ENCODE data around the gene CLCNKA. TPM values are rescaled to one million over a fixed set of nuclear protein-coding genes. Genes with fewer than 3 reads are reported as not detected.

CLCNKA gene
- total RNA-seq, 1 experiment from 2014 or later = 0.10 TPM

DNA sequence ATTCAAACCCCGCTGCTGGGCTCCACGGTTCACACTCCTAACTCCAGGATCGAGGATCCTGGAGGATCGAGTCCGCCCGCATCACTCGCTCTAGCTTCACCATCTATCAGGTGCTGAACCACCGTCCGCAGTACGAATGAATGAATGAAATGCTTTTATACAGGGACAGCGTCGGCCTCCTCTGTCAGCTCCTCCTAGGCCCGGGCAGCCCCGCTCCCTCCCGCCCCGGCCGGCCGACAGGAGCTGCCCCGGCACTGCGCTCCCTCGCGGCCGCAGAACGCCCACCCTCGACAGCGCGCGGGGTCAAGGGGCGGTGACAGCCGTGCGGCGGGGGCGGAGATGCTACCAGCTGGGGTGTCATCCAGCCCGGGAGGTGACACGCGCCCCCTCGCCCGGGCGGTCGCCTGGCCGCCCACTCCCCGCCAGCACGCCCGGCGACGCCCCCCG, 46.5 kb upstream of the CLCNKA start:
- H2AFZ ChIP-seq (ENCODE audit: low read depth, low read length, poor library complexity, severe bottlenecking) = no peak overlapping the region
- H3K79me2 ChIP-seq (ENCODE audit: insufficient read depth, low read length) = peaks cover 22% of the 10 kb centered on the region
- H3K4me2 ChIP-seq (ENCODE audit: low read length) = peak overlapping the region; percentile 97
- H4K20me1 ChIP-seq (ENCODE audit: insufficient read depth) = no peaks in the 10 kb centered on the region
- DNase-seq (ENCODE audit: low read depth, low spot score) (no peak), ATAC-seq (peak; percentile 86)
- H3K9me2 ChIP-seq (ENCODE audit: insufficient read depth) = no peaks in the 10 kb centered on the region
- TF ChIP-seq TCF7L2 (IDR thresholded peaks at IDR 0.05; ENCODE audit: borderline replicate concordance, extremely low read depth, insufficient read depth, insufficient read length) (no peak), FOSL1 (IDR thresholded peaks at IDR 0.05; ENCODE audit: low read depth) (no peak), CBX3 (IDR thresholded peaks at IDR 0.05; ENCODE audit: low read depth) (no peak), EGR1 (IDR thresholded peaks at IDR 0.05; ENCODE audit: low read depth) (peak; percentile 87), SIN3A (IDR thresholded peaks at IDR 0.05; ENCODE audit: low read depth) (0 out of 2 replicates have a peak, but pooled peaks have one; percentile 17), EZH2phosphoT487 (IDR thresholded peaks at IDR 0.05; ENCODE audit: borderline replicate concordance) (no peak), ZFX (IDR thresholded peaks at IDR 0.05) (peak; percentile 41; the same call in 1 of the 2 replicates), JUND (IDR thresholded peaks at IDR 0.05) (no peak)
- TF ChIP-seq, protein P1, sequence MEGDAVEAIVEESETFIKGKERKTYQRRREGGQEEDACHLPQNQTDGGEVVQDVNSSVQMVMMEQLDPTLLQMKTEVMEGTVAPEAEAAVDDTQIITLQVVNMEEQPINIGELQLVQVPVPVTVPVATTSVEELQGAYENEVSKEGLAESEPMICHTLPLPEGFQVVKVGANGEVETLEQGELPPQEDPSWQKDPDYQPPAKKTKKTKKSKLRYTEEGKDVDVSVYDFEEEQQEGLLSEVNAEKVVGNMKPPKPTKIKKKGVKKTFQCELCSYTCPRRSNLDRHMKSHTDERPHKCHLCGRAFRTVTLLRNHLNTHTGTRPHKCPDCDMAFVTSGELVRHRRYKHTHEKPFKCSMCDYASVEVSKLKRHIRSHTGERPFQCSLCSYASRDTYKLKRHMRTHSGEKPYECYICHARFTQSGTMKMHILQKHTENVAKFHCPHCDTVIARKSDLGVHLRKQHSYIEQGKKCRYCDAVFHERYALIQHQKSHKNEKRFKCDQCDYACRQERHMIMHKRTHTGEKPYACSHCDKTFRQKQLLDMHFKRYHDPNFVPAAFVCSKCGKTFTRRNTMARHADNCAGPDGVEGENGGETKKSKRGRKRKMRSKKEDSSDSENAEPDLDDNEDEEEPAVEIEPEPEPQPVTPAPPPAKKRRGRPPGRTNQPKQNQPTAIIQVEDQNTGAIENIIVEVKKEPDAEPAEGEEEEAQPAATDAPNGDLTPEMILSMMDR (IDR thresholded peaks at IDR 0.05 in 2 of 3, conservative IDR thresholded peaks at IDR 0.05 in 1 of 3; ENCODE audit: borderline replicate concordance in 1 of 3, insufficient read depth in 1 of 3, low read depth in 2 of 3, low read length in 2 of 3) = peak in 1 of 3 experiments; percentile 17; a peak in 1 of 6 replicates
- TF ChIP-seq, protein P2, sequence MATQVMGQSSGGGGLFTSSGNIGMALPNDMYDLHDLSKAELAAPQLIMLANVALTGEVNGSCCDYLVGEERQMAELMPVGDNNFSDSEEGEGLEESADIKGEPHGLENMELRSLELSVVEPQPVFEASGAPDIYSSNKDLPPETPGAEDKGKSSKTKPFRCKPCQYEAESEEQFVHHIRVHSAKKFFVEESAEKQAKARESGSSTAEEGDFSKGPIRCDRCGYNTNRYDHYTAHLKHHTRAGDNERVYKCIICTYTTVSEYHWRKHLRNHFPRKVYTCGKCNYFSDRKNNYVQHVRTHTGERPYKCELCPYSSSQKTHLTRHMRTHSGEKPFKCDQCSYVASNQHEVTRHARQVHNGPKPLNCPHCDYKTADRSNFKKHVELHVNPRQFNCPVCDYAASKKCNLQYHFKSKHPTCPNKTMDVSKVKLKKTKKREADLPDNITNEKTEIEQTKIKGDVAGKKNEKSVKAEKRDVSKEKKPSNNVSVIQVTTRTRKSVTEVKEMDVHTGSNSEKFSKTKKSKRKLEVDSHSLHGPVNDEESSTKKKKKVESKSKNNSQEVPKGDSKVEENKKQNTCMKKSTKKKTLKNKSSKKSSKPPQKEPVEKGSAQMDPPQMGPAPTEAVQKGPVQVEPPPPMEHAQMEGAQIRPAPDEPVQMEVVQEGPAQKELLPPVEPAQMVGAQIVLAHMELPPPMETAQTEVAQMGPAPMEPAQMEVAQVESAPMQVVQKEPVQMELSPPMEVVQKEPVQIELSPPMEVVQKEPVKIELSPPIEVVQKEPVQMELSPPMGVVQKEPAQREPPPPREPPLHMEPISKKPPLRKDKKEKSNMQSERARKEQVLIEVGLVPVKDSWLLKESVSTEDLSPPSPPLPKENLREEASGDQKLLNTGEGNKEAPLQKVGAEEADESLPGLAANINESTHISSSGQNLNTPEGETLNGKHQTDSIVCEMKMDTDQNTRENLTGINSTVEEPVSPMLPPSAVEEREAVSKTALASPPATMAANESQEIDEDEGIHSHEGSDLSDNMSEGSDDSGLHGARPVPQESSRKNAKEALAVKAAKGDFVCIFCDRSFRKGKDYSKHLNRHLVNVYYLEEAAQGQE (IDR thresholded peaks at IDR 0.05; ENCODE audit: low read depth) = no peak
- TF ChIP-seq, protein P3, sequence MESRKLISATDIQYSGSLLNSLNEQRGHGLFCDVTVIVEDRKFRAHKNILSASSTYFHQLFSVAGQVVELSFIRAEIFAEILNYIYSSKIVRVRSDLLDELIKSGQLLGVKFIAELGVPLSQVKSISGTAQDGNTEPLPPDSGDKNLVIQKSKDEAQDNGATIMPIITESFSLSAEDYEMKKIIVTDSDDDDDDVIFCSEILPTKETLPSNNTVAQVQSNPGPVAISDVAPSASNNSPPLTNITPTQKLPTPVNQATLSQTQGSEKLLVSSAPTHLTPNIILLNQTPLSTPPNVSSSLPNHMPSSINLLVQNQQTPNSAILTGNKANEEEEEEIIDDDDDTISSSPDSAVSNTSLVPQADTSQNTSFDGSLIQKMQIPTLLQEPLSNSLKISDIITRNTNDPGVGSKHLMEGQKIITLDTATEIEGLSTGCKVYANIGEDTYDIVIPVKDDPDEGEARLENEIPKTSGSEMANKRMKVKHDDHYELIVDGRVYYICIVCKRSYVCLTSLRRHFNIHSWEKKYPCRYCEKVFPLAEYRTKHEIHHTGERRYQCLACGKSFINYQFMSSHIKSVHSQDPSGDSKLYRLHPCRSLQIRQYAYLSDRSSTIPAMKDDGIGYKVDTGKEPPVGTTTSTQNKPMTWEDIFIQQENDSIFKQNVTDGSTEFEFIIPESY (IDR thresholded peaks at IDR 0.05; ENCODE audit: extremely low read depth, insufficient replicate concordance, low read length) = no peak
- H3K27ac ChIP-seq (ENCODE audit: low read depth, low read length) = peak overlapping the region; percentile 61
- H3K36me3 ChIP-seq (ENCODE audit: control insufficient read depth in 1 of 2, insufficient read depth in 2 of 2, low read length in 2 of 2) = peaks cover 2 to 3% of the 10 kb centered on the region in 2 experiments; a peak in 1 of 4 replicates
- ChIA-PET RAD21 (ENCODE audit: low non-redundant PET in 1 of 2, low total read pairs in 2 of 2, uncharacterized antibody in 2 of 2, unreplicated experiment in 2 of 2) (no interaction called here), CTCF (interaction anchor here (1.3 to 2.2 kb wide), 3 partner anchors 20 to 180 kb away, joined by 4 to 6 read pairs (median 4); no protein-coding TSS in a partner anchor), POLR2A (interaction anchor here (1.0 kb wide), 1 partner anchor 128 kb away, joined by 3 read pairs; the partner anchor contains the start of gene SPEN)
- H3K27me3 ChIP-seq (ENCODE audit: insufficient read depth, low read length) = no peaks in the 10 kb centered on the region
- no TSS peak for BruUV-seq (replicated peaks)
- no peaks in the 10 kb centered on the region for H3K9me3 ChIP-seq (ENCODE audit: control insufficient read depth in 1 of 2, insufficient read depth in 1 of 2, low read depth in 1 of 2, low read length in 2 of 2)
- peaks cover 8 to 16% of the 10 kb centered on the region in 2 experiments; a peak in 3 of 4 replicates for H3K4me1 ChIP-seq (ENCODE audit: control insufficient read depth in 1 of 2, insufficient read depth in 2 of 2, low read length in 2 of 2)
- intact Hi-C loops (cut with micrococcal nuclease) = no loop called here
- peak overlapping the region; percentile 81 for H3K4me3 ChIP-seq (replicated peaks in 1 of 2; ENCODE audit: low read depth in 1 of 2, low read length in 2 of 2)
- peak overlapping the region; percentile 75 for H3K9ac ChIP-seq (ENCODE audit: low read length)
